ENCODE data around the gene TMEM127. TPM values are rescaled to one million over a fixed set of nuclear protein-coding genes. Genes with fewer than 3 reads are reported as not detected.

TMEM127 gene
- total and polyA plus RNA-seq, 12 donors: 14.9 to 89.2 (median 63.3) TPM

GRCh38 chr2:96249654-96250053 is 16.1 kb downstream of the TMEM127 start:
- peak in 1 of 7 donors; percentile 44 for DNase-seq
- Histone ChIP-seq H3K27ac (peak overlapping the region in 4 of 5 donors; percentile 3 to 95 (median 84)), H3K4me3 (no peak overlapping the region), H3K27me3 (no peaks in the 10 kb centered on the region), H3K9me3 (replicated peaks in 1 of 3) (no peaks in the 10 kb centered on the region), H3K4me1 (replicated peaks in 1 of 2) (peaks cover 27 to 60% of the 10 kb centered on the region in 2 donors), H3K36me3 (replicated peaks in 1 of 2) (peaks cover 0 to 24% of the 10 kb centered on the region in 2 donors)
- WGBS, 4 donors: 80 to 88% (median 87%) methylated on average over 9 of the region's 9 CpGs
- TF ChIP-seq CTCF (IDR thresholded peaks at IDR 0.05) (no peak), POLR2A (IDR thresholded peaks at IDR 0.05) (no peak)
- intact Hi-C loops (cut with DNase I): loop anchor here (5.0 to 10.0 kb wide), 3 partner anchors 37 to 47 kb away; partner anchors contain the start of gene STARD7 (in 1 of the 2)

- no peak for DNase-seq
- Histone ChIP-seq H3K4me1 (replicated peaks in 1 of 2) (peaks cover 27 to 53% of the 10 kb centered on the region in 2 donors), H3K36me3 (replicated peaks in 1 of 2) (peaks cover 0 to 13% of the 10 kb centered on the region in 2 donors), H3K27me3 (no peaks in the 10 kb centered on the region), H3K27ac (no peak overlapping the region), H3K9me3 (replicated peaks in 1 of 3) (no peaks in the 10 kb centered on the region), H3K4me3 (no peak overlapping the region)
- WGBS, 4 donors: 91 to 100% (median 96%) methylated on average over 4 of the region's 4 CpGs
- intact Hi-C loops (cut with DNase I): loop anchor here in 1 of 2 donors (5.0 kb wide), 1 partner anchor 36 kb away; no protein-coding TSS in a partner anchor
- no peak for TF ChIP-seq CTCF (IDR thresholded peaks at IDR 0.05)
- no peak for TF ChIP-seq POLR2A (IDR thresholded peaks at IDR 0.05)
Observed at GRCh38 chr2:96248624-96249023, 17.2 kb downstream of the TMEM127 start.

- no peaks in the 10 kb centered on the region for H3K27me3 ChIP-seq
- WGBS, 4 donors: 78 to 95% (median 90%) methylated on average over 5 of the region's 5 CpGs
- peaks cover 25 to 49% of the 10 kb centered on the region in 2 donors for H3K4me1 ChIP-seq (replicated peaks in 1 of 2)
- DNase-seq: no peak
- no peak overlapping the region for H3K4me3 ChIP-seq
- no peaks in the 10 kb centered on the region for H3K9me3 ChIP-seq (replicated peaks in 1 of 3)
- intact Hi-C loops (cut with DNase I): loop anchor here in 1 of 2 donors (5.0 kb wide), 1 partner anchor 36 kb away; no protein-coding TSS in a partner anchor
- no peak overlapping the region for H3K27ac ChIP-seq
- peaks cover 0 to 6% of the 10 kb centered on the region in 2 donors for H3K36me3 ChIP-seq (replicated peaks in 1 of 2)
- TF ChIP-seq CTCF (IDR thresholded peaks at IDR 0.05) (no peak), POLR2A (IDR thresholded peaks at IDR 0.05) (no peak)
Observed at GRCh38 chr2:96247896-96248295, 17.9 kb downstream of the TMEM127 start.

GRCh38 chr2:96247009-96247408 is 18.8 kb downstream of the TMEM127 start:
- Histone ChIP-seq H3K27ac (peak overlapping the region in 1 of 5 donors; percentile 81), H3K4me1 (replicated peaks in 1 of 2) (peaks cover 16 to 48% of the 10 kb centered on the region in 2 donors), H3K4me3 (no peak overlapping the region), H3K36me3 (replicated peaks in 1 of 2) (no peaks in the 10 kb centered on the region), H3K9me3 (replicated peaks in 1 of 3) (no peaks in the 10 kb centered on the region), H3K27me3 (no peaks in the 10 kb centered on the region)
- intact Hi-C loops (cut with DNase I): loop anchor here in 1 of 2 donors (5.0 kb wide), 1 partner anchor 35 kb away; no protein-coding TSS in a partner anchor
- WGBS, 4 donors: 64 to 95% (median 71%) methylated on average over 3 of the region's 3 CpGs
- TF ChIP-seq CTCF (IDR thresholded peaks at IDR 0.05) (no peak), POLR2A (IDR thresholded peaks at IDR 0.05) (no peak)
- DNase-seq: peak in 1 of 7 donors; percentile 34
